Hematopoietic multipotent progenitor cell treated with erythropoietin and hydrocortisone succinate and interleukin-3 and kit ligand, for 17 days (in vitro differentiated cells): ENCODE data around the gene UMODL1.

Experiments
- DNase-seq: peaks from one replicate; pipeline ENCODE4 v3.0.0-alpha.2; 2015; ENCODE audit warnings: low spot score

UMODL1 gene

DNA sequence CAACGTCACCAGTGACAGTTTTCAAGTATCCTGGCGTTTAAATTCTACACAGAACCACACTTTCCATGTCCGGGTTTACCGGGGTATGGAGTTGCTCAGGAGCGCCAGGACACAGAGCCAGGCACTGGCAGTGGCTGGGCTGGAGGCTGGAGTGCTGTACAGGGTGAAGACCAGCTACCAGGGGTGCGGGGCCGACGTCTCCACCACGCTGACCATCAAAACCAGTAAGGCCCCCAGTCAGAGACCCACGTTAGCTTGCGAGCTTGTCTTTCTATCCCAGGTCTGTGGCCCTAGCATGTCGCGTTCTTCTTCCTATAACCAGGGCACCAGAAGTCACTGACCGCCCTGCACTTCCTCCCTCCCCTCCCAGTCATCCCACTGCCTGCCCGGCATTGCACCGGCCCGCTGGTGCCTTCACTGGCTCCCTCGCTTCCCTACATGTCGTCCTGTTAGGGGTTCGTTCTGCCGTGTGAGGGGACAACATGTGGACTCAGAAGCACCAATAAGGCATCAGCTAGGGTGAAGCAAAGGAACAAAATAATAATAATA, 27.9 kb downstream of the UMODL1 start:
- DNase-seq = no peak

DNA sequence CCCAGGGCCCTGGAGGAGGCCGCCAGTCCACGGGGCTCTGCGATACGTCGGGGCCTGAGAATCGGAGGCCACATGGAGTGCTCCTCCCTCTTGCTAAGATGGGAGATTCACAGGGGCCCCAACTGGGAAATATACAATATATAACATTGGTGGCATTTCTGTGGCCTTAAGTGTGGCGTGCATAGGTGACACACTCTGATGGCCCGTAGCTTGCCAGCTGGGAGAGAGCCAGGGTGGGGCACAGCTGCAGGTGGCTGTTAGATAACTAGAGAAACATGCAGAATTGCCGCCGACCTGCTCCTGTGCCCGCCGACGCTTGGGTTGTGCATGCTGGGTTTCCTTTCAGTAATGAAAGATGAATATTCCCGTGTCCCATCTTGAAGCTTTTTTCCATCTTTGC, 30.1 kb downstream of the UMODL1 start:
- DNase-seq = peak; percentile 43

DNA sequence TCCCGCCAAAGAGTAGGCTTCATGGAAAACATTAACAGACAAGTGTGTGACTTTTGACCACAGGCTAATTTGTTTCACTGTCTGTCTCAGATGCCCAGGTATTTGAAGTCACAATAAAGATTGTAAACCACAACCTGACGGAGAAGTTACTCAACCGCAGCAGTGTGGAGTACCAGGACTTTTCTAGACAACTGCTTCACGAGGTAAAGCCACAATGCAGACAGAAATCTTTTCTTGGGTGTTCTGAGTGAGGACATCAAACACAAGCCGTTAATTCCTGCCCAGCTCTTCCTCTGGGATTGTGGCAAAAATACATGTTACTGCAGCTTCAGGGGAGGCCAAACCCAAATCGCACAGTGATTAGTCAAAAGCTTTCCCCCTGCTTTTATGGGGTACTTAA, 31.0 kb downstream of the UMODL1 start:
- no peak for DNase-seq

DNA sequence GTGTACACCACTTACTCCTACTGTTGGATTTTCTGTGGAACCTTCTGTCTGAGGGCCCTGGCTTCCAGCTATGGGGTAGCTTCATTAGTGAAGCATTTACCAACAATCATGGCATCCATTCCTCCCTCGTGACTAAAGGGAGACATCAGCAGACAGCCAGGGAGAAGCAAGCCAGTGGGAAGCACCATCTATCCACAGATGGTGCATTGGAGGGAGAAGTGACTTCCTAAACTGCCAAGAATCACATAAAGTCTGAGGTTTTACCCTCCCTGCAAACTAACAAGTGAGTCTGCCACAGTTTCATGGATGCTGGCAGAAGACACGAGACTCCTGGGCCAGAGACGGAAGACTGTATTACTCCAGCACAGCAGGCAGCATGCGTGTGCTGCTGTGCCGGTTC, 31.4 kb downstream of the UMODL1 start:
- no peak for DNase-seq

DNA sequence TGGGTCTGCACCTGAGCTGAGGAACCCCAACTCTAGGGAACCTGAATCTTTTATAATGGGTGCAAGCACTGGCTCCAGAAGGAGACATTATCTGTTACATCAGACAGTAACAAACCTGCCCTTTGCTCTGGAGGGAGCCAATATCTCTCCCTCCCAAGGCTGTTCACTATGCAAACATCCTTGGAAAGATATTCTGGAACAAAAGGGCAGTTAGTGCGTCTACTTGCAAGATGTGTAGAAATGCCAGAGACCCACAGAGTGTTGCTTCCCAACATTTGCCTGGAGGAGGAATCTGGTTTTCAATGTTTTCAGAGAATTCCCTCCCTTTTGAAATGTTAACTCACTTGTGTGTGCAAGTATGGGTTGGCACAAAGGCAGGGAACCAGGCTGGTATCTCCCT, 31.9 kb downstream of the UMODL1 start:
- DNase-seq = no peak

DNA sequence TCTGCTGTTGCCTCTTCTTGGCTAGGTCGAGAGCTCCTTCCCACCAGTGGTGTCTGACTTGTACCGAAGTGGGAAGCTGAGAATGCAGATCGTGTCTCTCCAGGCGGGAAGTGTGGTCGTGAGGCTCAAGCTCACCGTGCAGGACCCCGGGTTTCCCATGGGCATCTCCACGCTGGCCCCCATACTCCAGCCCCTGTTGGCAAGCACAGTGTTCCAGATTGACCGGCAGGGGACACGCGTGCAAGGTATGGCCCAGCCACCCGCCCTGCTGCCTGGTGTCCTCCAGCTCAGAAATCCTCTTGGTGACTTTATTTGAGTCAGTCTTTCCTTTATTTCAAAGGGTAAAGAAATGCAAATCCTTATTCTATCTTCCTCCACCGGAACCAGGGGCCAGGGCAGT, 32.7 kb downstream of the UMODL1 start:
- DNase-seq = no peak

DNA sequence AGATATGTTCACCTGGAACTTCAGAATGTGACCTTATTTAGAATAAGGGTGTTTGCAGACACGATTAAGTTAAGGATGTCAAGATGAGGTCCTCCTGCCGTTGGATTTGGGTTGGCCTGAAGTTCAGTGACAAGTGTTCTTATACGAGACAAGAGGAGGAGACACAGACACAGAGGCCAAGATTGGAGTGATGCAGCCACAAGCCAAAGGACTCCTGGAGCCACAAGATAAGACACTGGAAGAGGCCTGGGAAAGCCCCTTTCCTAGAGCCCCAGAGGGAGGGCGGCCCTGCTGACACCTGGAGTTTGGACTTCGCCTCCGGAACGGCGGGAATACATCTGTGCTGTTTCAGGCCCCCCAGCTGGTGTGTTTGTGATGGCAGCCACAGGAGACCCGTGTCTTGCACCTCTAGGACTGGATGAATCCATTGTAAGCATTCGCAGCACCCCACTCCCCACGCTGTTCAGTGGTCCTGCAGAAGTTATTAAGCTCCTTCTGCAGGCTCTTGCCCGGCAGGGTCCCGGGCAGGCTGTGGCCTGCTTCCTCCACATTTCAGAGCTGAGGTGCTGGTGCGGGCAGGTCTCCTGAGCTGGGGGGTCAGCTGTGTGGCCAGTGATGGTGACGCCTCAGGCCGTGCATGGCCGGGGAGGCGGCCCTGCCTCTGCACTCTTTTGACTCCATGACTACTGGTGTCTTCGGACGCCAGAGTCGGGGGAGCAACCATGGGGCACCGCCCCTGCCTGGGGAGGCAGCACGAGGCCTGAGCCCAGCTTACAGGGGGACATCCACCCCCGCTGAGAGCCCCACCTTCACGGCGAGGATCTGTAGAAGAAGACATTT, 34.6 kb downstream of the UMODL1 start:
- DNase-seq = no peak

DNA sequence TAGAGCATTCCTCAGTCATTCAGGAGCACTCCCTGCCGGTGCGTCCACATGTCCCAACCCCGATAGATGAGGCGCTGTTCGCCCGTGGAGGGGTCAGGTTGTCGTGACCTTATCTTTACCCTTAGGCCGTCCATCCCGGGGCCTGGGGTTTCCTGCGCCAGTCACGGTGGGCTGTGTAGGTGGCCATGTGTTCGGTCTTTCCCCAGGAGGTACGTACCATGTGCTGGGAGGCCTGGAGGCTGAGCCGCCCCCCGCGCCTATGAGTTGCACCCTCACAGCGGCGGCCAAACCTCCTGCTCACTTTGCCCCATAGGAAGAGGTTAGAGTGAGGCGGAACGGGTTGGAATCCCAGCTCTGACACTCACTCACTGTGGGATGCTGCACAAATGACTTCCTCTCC, 35.3 kb downstream of the UMODL1 start:
- DNase-seq = no peak

DNA sequence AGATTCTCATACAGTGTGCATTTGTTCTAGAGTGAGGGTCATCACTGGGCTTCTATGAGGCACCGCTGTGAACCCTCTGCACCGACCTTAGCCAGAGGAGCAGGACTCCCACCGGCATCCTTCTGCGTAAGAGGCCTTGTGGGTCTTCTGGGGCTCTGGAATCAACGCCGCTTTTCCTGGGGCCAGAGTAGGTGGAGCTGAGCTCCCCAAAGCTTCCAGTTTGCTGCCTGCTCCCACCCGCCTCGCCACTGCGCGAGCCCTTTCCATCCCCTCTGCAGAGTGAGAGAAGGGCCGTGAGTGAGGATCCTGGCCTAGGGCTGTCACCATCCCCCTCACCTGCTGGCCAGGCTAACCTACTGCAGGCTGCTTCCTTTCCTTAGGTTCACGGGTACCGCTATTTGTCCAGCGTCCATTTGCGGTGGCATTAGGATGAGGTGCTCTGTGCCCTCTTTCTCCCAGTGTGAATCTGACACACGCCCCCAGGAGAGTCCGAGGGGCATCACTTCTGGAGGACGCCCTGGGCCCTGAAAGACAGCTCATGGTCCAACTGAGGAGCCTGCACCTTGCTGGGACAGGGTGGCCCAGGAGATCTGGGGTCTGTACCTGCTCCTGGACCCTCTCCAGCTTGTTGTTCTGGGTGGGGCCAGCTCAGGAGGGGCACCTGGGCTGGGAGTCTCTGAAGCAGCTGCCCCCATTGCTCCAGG, 36.2 kb downstream of the UMODL1 start:
- DNase-seq = no peak

DNA sequence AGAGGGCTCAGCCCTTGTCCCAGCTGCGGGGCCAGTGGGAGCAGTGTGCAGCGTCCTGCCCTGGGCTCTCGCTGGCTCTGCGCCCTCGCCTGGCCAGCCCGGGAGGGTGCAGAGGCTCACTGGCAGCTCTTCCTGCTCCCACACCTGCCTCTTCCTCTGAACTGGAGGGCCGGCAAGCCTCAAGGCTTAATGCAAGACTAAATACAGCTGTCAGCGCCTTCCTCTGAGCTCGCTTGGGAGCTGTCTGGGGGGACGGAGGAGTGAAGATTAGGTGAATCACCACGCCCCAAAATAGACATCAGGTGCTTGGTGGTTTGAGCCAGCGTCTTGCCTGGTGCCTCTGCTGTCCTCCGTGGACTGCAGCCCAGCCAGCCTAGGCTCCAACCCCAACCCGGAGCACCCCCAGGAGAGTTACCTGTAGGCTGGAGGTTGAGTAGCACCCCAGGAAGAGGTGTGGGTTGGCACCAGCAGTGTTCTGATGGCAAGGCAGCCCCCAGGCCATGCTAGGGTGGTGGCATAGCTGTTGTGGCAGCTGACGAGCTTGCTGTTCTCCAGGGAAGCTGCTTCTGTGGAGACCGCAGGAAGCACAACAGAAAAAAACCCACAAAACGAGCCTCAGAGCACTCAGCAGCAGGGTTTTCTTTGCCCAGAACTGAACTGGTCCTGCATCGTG, 36.9 kb downstream of the UMODL1 start:
- peak; percentile 13 for DNase-seq

DNA sequence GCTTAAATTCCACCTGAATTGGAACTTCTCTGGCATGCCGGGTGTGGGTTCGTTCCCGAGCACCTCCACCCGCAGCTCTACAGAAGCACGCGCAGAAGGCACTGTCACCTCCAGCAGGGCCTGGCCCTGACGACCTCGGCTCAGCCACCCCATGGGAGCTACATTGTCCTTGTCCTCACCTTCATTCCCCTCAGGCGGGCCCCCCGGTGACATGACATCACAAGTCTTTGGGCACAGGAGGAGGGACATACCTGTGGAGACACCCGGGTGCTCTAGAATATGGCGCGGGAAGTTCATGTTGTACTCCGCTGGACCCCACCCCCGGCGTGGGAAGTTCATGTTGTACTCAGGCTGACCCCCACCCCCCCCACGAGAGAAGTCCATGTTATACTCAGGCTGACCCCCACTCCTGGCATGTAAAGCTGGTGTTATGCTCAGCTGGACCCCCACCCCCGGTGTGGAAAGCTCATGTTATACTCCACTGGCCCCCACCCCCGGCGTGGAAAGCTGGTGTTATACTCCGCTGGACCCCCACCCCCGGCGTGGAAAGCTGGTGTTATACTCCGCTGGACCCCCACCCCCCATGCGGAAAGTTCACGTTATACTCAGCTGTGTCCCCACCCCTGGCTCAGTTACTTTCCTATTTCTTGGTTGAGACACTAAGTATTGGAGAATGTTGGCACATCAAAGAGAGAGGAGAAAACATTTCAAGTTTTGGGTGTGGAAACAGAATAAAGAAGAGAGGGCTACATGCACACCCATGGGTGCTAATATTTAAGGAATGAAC, 37.6 kb downstream of the UMODL1 start:
- no peak for DNase-seq

DNA sequence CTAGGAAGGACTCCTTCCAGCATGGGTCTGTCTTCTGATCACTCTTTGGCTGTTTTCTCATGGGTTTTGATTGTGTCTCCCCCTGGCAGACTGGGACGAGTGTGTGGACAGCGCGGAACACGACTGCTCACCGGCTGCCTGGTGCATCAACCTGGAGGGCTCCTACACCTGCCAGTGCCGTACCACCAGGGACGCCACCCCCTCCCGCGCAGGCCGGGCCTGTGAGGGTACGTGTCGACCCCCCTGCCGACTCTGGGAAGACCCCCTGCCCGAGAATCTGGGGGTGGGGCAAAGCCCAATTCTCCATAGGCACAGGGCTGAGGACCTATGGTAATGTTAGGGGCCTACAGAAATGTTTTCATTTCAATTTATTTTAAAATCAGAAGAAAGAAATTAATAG, 38.4 kb downstream of the UMODL1 start:
- no peak for DNase-seq

DNA sequence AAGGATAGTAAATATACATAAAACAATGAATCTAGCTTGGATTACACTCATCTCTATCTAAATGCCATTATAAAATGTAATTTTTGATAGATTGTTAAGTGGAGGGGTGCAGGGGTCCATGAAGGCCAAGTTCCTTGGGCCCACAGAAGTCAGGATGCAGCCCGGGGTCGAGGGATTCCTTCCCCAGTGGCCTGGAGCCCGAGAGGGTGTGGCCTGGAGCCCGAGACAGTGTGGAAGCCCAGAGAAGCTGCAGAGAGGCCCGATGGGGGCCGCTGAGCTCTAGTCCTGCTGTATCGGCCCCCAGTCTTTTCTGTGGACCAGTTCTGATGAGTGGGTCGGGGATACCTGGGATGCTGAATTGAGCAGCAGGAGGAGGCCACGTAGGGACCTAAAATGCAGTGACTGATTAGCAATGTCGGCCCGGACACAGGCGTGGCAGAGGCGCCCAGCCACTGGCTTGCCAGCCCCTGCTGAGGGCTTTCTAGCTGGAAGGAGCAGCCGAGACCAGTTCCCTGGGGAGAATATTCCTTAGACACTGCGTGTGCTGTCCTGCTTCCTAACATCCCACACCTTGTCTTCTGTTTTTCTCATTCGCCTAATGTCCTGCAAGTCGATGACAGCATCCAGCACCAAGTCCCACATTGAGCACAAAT, 38.9 kb downstream of the UMODL1 start:
- no peak for DNase-seq

DNA sequence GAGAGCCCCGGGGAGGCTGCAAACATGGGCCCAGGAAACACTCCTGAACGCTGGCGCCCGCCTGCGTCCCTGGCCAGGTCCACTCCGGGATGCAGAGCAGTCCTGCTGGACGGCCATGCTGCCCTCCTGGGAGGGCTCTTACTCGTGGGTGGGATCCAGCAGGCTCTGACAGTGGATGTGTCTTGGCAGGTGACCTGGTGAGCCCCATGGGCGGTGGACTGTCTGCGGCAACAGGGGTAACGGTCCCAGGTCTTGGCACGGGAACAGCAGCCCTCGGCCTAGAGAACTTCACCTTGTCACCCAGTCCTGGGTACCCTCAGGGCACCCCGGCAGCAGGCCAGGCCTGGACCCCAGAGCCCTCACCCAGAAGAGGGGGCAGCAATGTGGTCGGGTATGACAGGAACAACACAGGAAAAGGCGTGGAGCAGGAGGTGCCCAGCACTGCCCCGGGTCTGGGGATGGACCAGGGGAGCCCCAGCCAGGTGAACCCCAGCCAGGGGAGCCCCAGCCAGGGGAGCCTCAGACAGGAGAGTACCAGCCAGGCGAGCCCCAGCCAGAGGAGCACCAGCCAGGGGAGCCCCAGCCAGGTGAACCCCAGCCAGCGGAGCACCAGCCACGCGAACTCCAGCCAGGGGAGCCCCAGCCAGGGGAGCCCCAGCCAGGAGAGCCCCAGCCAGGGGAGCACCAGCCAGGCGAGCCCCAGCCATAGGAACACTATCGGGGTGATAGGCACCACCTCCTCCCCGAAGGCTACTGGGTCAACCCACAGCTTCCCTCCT, 39.8 kb downstream of the UMODL1 start:
- DNase-seq = no peak

DNA sequence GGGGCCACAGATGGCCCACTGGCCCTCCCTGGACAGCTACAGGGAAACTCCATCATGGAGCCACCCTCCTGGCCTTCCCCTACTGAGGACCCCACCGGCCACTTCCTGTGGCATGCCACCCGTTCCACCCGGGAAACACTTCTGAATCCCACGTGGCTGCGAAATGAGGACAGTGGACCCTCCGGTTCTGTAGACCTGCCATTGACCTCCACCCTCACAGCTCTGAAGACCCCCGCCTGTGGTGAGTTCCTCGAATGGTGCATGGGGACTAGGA, 40.3 kb downstream of the UMODL1 start:
- no peak for DNase-seq

DNA sequence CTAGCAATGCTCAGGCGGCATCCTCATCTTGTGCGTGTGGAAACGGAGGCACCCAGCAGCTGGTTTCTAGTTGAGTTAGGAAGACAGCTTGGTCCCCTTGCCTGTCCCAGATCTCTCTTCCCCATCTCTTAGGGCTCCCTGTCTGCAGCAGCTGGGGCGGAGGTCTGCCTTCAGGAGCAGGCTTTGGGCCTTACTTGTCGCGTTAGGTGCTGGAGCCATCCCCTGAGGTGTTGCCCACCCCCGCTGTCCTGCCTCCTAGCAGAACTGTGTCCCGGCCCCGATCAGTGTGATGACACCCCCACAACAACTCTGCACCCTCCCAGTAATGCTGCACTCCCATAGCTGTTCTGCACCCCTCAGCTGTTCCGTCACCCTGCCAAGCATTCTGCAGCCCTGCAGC, 40.7 kb downstream of the UMODL1 start:
- DNase-seq = no peak

DNA sequence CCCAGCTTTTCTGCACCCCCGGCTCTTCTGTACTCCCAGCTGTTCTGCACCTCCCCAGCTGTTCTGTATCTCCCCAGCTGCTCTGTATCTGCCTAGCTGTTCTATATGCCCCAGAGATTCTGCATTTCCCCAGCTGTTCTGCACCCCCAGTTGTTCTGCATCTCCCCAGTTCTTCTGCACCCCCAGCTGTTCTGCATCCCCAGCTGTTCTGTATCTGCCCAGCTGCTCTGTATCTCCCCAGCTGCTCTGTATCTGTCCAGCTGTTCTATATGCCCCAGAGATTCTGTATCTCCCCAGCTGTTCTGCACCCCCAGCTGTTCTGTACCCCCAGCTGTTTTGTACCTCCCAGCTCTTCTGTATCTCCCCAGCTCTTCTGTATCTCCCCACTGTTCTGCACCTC, 41.1 kb downstream of the UMODL1 start:
- no peak for DNase-seq

DNA sequence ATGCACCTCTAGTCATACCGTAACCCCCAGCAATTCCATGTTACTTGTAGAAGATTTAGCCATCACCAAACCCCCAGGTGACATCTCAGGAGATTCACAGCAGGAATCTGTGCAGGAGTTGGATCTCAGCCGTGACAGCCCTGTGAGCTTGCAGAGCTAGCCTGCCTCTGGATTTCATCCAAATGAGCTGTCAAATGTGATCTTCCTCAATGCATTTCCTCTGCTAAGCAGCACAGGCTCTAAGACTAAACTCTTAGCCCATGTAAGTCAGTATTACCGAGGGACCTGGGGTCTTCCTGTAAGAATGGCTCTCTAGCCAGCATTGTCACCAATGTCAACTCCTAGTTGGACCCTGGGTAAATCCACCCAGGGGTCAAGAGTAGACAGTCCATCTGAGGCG, 41.7 kb downstream of the UMODL1 start:
- no peak for DNase-seq

DNA sequence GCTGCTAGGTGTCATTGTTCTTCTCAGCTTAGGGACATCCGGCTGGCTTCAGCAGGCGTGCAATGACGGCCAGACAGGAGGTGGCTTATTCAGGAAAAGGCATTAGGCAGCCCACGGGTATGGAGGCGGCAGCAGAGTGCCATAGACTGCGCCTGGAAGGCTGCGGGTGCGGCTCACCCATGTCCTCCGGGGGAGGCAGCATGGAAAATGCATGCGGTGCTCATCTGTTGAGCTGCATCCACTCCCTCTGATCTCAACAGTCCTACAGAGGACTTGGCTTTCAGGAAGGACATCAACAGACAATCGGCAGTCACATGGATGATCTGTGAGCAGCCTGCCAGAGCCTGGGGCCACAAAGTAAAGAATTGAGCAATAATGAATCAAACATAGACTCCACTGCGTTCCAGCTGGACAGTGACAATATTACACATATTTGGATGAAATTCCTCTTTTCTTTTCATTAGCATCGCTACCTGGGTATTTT, 42.9 kb downstream of the UMODL1 start:
- no peak for DNase-seq

DNA sequence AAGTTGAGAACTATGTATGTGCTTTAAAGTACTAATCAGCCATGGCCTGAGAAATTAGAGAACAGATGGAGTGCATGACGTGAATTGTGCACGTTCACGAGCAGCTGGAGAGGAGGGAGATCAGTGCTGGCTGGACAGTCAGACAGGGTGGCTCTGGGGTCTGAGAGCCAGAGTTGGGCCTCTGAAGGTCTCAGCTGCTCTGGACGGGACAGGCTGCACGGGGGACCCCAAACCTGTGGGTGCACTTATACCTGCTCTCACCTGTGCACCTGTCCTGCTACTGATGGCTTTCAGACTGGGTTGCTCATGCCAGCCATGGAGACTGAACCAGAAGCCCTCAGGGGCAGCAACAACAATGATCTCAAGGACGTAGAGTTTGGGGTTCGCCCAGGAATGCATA, 43.5 kb downstream of the UMODL1 start:
- DNase-seq = no peak

DNA sequence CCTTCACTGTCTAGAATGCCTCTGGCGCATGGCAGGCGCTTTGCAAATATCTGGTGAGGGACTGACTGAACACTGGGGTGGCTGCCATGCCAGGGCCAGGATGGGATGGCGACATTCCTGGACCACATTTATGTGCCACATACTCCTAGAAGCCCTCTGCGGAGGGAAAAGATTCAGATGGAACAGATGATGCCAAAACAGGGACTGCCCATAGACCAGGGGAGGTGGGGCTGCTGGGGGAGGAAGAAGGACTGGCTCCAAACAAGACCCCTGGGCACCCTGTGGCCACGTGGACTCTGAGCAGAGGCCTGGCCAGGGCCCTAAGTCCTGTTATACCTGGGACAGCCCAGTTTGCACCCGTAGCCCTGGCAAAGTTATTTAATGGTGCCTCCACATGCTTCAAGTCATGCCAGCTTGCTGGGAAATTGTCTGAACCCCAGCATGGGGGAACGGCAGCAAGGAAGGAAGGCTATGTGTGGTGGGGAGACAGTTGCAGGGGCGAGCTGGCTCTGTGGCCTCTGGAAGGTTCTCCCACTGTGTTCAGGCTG, 44.1 kb downstream of the UMODL1 start:
- DNase-seq = no peak
